ENCODE data around the gene FBF1. TPM values are rescaled to one million over a fixed set of nuclear protein-coding genes. Genes with fewer than 3 reads are reported as not detected.

FBF1 gene
- total RNA-seq, 1 experiment from 2014 or later, result 22.8 TPM

DNA sequence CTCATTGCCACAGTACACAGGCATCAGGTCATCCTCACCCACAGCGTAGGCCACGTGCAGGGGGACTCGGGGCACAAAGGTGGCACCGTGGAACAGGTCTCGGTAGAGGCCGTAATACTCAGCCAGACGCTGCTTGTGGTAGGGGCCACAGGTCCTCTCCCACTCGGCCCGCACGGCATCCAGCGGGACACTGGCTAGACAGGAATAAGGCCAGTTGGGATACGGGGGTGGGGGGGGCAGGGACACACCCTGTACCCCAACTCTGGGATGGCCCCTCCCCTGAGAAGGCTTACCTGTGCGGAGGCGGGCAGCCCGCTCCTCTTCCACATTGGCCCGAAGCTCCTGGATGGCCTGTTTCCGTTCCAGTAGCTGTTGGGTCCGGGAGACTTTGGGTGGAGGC is 39.1 kb downstream of the FBF1 start:
- Histone ChIP-seq H2AFZ (ENCODE audit: low read depth, low read length, poor library complexity, severe bottlenecking) (no peak overlapping the region), H3K27me3 (ENCODE audit: insufficient read depth, low read length) (no peaks in the 10 kb centered on the region), H3K4me1 (ENCODE audit: control insufficient read depth in 1 of 2, insufficient read depth in 2 of 2, low read length in 2 of 2) (peaks cover 24 to 34% of the 10 kb centered on the region in 2 experiments), H3K36me3 (ENCODE audit: control insufficient read depth in 1 of 2, insufficient read depth in 2 of 2, low read length in 2 of 2) (peaks cover 24 to 40% of the 10 kb centered on the region in 2 experiments), H3K4me3 (replicated peaks in 1 of 2; ENCODE audit: low read depth in 1 of 2, low read length in 2 of 2) (no peak overlapping the region), H3K27ac (ENCODE audit: low read depth, low read length) (no peak overlapping the region; the same call in 1 of the 2 replicates), H3K9me3 (ENCODE audit: control insufficient read depth in 1 of 2, insufficient read depth in 1 of 2, low read depth in 1 of 2, low read length in 2 of 2) (no peaks in the 10 kb centered on the region), H3K4me2 (ENCODE audit: low read length) (no peak overlapping the region), H3K9ac (ENCODE audit: low read length) (no peak overlapping the region), H4K20me1 (ENCODE audit: insufficient read depth) (no peaks in the 10 kb centered on the region), H3K79me2 (ENCODE audit: insufficient read depth, low read length) (peaks cover 29% of the 10 kb centered on the region), H3K9me2 (ENCODE audit: insufficient read depth) (no peaks in the 10 kb centered on the region)
- intact Hi-C loops (cut with micrococcal nuclease), result loop anchor here (10.0 kb wide), 1 partner anchor 203 kb away; the partner anchor contains the start of gene EXOC7
- DNase-seq (ENCODE audit: low read depth, low spot score) (no peak), ATAC-seq (no peak)
- RAD21 ChIA-PET (ENCODE audit: low non-redundant PET in 1 of 2, low total read pairs in 2 of 2, uncharacterized antibody in 2 of 2, unreplicated experiment in 2 of 2), result no interaction called here
- no peak for TF ChIP-seq EGR1 (IDR thresholded peaks at IDR 0.05; ENCODE audit: low read depth)
- TF ChIP-seq SIN3A (IDR thresholded peaks at IDR 0.05; ENCODE audit: low read depth), result no peak
- no peak for TF ChIP-seq ZNF274 (IDR thresholded peaks at IDR 0.05; ENCODE audit: low read depth, low read length)
- POLR2A ChIA-PET, result interaction anchor here (1.4 kb wide), 1 partner anchor 25 kb away, joined by 3 read pairs; no protein-coding TSS in a partner anchor
- CTCF ChIA-PET, result no interaction called here
- BruUV-seq (replicated peaks), result no TSS peak

DNA sequence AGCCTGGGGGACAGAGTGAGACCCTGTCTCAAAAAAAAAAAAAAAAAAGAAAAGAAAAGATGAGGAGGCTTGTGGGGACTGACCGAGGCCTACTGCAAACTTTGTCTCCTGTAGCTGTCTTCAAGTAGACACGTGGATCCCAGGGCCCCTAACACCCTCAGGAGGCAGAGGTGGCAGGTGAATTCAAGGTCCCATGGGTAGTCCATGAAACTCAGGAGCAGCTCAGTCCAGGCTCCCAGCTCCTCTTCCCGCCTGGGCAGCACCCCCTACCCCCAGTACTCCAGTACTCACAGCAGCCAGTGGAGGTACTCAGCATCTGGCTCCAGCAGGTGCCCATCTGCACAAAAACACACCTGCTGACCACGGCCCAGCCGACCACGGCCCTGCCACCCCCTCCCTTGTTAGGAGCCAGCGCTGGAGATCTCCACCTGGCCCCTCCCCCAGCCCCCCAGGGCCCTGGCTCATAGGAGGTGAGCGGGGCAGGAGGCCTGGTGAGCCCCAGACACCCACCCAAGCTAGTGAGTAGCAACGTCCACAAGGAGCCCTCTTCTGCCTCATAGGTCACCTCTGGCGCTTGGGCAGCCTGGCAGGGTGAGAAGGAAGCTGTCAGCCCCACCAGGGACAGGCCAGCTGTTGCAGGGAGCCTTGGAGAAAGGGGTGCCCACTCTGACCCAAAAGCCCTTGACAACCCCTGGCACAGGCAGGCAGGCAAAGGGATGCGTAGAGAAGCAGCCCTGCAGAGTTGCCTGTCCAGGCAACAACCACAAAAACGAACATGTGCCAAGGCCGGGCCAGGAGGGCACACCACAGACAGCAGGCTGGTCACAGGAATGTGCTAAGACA is 39.9 kb downstream of the FBF1 start:
- ChIA-PET CTCF (no interaction called here), RAD21 (ENCODE audit: low non-redundant PET in 1 of 2, low total read pairs in 2 of 2, uncharacterized antibody in 2 of 2, unreplicated experiment in 2 of 2) (no interaction called here), POLR2A (no interaction called here)
- Histone ChIP-seq H3K79me2 (ENCODE audit: insufficient read depth, low read length) (peaks cover 33% of the 10 kb centered on the region), H3K9me2 (ENCODE audit: insufficient read depth) (no peaks in the 10 kb centered on the region), H2AFZ (ENCODE audit: low read depth, low read length, poor library complexity, severe bottlenecking) (no peak overlapping the region), H3K9me3 (ENCODE audit: control insufficient read depth in 1 of 2, insufficient read depth in 1 of 2, low read depth in 1 of 2, low read length in 2 of 2) (no peaks in the 10 kb centered on the region), H3K4me2 (ENCODE audit: low read length) (no peak overlapping the region), H3K27me3 (ENCODE audit: insufficient read depth, low read length) (no peaks in the 10 kb centered on the region), H3K36me3 (ENCODE audit: control insufficient read depth in 1 of 2, insufficient read depth in 2 of 2, low read length in 2 of 2) (peaks cover 24 to 40% of the 10 kb centered on the region in 2 experiments), H4K20me1 (ENCODE audit: insufficient read depth) (no peaks in the 10 kb centered on the region), H3K27ac (ENCODE audit: low read depth, low read length) (no peak overlapping the region; the same call in 1 of the 2 replicates), H3K4me1 (ENCODE audit: control insufficient read depth in 1 of 2, insufficient read depth in 2 of 2, low read length in 2 of 2) (peaks cover 18 to 28% of the 10 kb centered on the region in 2 experiments), H3K4me3 (replicated peaks in 1 of 2; ENCODE audit: low read depth in 1 of 2, low read length in 2 of 2) (no peak overlapping the region), H3K9ac (ENCODE audit: low read length) (no peak overlapping the region)
- DNase-seq (ENCODE audit: low read depth, low spot score), result no peak
- no TSS peak for BruUV-seq (replicated peaks)
- ATAC-seq, result no peak
- intact Hi-C loops (cut with micrococcal nuclease), result loop anchor here (10.0 kb wide), 1 partner anchor 204 kb away; the partner anchor contains the start of gene EXOC7
- TF ChIP-seq ZNF274 (IDR thresholded peaks at IDR 0.05; ENCODE audit: low read depth, low read length) (no peak), JUND (IDR thresholded peaks at IDR 0.05) (no peak), ELF1 (IDR thresholded peaks at IDR 0.05; ENCODE audit: borderline replicate concordance, low read depth) (no peak), POLR2A (IDR thresholded peaks at IDR 0.05; ENCODE audit: borderline replicate concordance, extremely low read depth, insufficient read depth, insufficient read length) (no peak), CEBPB (IDR thresholded peaks at IDR 0.05; ENCODE audit: low read depth) (no peak), TCF7L2 (IDR thresholded peaks at IDR 0.05; ENCODE audit: borderline replicate concordance, extremely low read depth, insufficient read depth, insufficient read length) (no peak), EZH2 (IDR thresholded peaks at IDR 0.05) (no peak), EGR1 (IDR thresholded peaks at IDR 0.05; ENCODE audit: low read depth) (no peak), ZFX (IDR thresholded peaks at IDR 0.05) (no peak), POLR2AphosphoS5 (IDR thresholded peaks at IDR 0.05; ENCODE audit: low read depth, low read length) (no peak), FOSL1 (IDR thresholded peaks at IDR 0.05; ENCODE audit: low read depth) (no peak), RAD21 (IDR thresholded peaks at IDR 0.05; ENCODE audit: low read depth) (no peak)
- TF ChIP-seq, protein P1, sequence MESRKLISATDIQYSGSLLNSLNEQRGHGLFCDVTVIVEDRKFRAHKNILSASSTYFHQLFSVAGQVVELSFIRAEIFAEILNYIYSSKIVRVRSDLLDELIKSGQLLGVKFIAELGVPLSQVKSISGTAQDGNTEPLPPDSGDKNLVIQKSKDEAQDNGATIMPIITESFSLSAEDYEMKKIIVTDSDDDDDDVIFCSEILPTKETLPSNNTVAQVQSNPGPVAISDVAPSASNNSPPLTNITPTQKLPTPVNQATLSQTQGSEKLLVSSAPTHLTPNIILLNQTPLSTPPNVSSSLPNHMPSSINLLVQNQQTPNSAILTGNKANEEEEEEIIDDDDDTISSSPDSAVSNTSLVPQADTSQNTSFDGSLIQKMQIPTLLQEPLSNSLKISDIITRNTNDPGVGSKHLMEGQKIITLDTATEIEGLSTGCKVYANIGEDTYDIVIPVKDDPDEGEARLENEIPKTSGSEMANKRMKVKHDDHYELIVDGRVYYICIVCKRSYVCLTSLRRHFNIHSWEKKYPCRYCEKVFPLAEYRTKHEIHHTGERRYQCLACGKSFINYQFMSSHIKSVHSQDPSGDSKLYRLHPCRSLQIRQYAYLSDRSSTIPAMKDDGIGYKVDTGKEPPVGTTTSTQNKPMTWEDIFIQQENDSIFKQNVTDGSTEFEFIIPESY (IDR thresholded peaks at IDR 0.05; ENCODE audit: extremely low read depth, insufficient replicate concordance, low read length), result no peak
- TF ChIP-seq, protein P2, sequence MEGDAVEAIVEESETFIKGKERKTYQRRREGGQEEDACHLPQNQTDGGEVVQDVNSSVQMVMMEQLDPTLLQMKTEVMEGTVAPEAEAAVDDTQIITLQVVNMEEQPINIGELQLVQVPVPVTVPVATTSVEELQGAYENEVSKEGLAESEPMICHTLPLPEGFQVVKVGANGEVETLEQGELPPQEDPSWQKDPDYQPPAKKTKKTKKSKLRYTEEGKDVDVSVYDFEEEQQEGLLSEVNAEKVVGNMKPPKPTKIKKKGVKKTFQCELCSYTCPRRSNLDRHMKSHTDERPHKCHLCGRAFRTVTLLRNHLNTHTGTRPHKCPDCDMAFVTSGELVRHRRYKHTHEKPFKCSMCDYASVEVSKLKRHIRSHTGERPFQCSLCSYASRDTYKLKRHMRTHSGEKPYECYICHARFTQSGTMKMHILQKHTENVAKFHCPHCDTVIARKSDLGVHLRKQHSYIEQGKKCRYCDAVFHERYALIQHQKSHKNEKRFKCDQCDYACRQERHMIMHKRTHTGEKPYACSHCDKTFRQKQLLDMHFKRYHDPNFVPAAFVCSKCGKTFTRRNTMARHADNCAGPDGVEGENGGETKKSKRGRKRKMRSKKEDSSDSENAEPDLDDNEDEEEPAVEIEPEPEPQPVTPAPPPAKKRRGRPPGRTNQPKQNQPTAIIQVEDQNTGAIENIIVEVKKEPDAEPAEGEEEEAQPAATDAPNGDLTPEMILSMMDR (IDR thresholded peaks at IDR 0.05 in 2 of 3, conservative IDR thresholded peaks at IDR 0.05 in 1 of 3; ENCODE audit: borderline replicate concordance in 1 of 3, insufficient read depth in 1 of 3, low read depth in 2 of 3, low read length in 2 of 3), result no peak
- TF ChIP-seq, protein P3, sequence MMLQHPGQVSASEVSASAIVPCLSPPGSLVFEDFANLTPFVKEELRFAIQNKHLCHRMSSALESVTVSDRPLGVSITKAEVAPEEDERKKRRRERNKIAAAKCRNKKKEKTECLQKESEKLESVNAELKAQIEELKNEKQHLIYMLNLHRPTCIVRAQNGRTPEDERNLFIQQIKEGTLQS (IDR thresholded peaks at IDR 0.05), result no peak

Measured in HCT116 (cell line).